ENCODE measurements around the gene PARP4.

PARP4 gene

DNA sequence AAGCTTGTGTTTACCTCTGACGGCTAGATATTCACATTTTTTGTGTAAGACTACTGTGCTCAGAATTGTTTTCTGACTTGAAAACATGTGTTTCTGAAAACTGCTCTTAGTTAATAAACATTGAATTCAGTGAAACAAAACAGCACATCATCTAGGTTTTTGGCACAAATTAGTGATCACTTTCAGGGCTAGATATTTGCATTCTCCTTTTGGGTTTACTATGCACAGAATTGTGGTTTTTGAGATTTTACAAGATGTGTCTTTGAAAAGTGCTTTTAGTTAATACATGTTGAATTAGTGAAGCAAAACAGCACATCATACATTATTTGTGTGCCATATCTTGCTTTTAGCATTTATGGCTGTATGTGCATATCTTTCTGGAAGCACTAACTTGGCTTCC, 8.2 kb upstream of the PARP4 start:
- TF ChIP-seq GLIS3 (CRISPR knock-in tag; IDR thresholded peaks at IDR 0.05) (no peak), ZNF8 (CRISPR knock-in tag; IDR thresholded peaks at IDR 0.05) (no peak), ZFP30 (CRISPR knock-in tag; IDR thresholded peaks at IDR 0.05) (no peak), PPARA (CRISPR knock-in tag; IDR thresholded peaks at IDR 0.05; ENCODE audit: borderline replicate concordance) (no peak), ESRRG (CRISPR knock-in tag; IDR thresholded peaks at IDR 0.05) (no peak), SNAI2 (CRISPR knock-in tag; IDR thresholded peaks at IDR 0.05) (no peak), BACH2 (CRISPR knock-in tag; IDR thresholded peaks at IDR 0.05; ENCODE audit: borderline replicate concordance) (no peak), TOX (CRISPR knock-in tag; IDR thresholded peaks at IDR 0.05; ENCODE audit: borderline replicate concordance) (no peak), RARB (CRISPR knock-in tag; IDR thresholded peaks at IDR 0.05) (no peak), TCF4 (CRISPR knock-in tag; IDR thresholded peaks at IDR 0.05; ENCODE audit: borderline replicate concordance) (no peak), ARNTL (CRISPR knock-in tag; IDR thresholded peaks at IDR 0.05; ENCODE audit: borderline replicate concordance, low read depth) (no peak), ISL1 (CRISPR knock-in tag; IDR thresholded peaks at IDR 0.05) (no peak), ZFP3 (CRISPR knock-in tag; IDR thresholded peaks at IDR 0.05) (no peak), ZNF565 (CRISPR knock-in tag; conservative IDR thresholded peaks at IDR 0.05; ENCODE audit: low read depth) (no peak)
- TF ChIP-seq, protein P1, sequence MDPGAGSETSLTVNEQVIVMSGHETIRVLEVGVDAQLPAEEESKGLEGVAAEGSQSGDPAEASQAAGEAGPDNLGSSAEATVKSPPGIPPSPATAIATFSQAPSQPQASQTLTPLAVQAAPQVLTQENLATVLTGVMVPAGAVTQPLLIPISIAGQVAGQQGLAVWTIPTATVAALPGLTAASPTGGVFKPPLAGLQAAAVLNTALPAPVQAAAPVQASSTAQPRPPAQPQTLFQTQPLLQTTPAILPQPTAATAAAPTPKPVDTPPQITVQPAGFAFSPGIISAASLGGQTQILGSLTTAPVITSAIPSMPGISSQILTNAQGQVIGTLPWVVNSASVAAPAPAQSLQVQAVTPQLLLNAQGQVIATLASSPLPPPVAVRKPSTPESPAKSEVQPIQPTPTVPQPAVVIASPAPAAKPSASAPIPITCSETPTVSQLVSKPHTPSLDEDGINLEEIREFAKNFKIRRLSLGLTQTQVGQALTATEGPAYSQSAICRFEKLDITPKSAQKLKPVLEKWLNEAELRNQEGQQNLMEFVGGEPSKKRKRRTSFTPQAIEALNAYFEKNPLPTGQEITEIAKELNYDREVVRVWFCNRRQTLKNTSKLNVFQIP (CRISPR knock-in tag; IDR thresholded peaks at IDR 0.05; ENCODE audit: borderline replicate concordance, low read depth) = no peak
- TF ChIP-seq, protein P2, sequence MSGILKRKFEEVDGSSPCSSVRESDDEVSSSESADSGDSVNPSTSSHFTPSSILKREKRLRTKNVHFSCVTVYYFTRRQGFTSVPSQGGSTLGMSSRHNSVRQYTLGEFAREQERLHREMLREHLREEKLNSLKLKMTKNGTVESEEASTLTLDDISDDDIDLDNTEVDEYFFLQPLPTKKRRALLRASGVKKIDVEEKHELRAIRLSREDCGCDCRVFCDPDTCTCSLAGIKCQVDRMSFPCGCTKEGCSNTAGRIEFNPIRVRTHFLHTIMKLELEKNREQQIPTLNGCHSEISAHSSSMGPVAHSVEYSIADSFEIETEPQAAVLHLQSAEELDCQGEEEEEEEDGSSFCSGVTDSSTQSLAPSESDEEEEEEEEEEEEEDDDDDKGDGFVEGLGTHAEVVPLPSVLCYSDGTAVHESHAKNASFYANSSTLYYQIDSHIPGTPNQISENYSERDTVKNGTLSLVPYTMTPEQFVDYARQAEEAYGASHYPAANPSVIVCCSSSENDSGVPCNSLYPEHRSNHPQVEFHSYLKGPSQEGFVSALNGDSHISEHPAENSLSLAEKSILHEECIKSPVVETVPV (CRISPR knock-in tag; IDR thresholded peaks at IDR 0.05) = no peak
- TF ChIP-seq, protein P3, sequence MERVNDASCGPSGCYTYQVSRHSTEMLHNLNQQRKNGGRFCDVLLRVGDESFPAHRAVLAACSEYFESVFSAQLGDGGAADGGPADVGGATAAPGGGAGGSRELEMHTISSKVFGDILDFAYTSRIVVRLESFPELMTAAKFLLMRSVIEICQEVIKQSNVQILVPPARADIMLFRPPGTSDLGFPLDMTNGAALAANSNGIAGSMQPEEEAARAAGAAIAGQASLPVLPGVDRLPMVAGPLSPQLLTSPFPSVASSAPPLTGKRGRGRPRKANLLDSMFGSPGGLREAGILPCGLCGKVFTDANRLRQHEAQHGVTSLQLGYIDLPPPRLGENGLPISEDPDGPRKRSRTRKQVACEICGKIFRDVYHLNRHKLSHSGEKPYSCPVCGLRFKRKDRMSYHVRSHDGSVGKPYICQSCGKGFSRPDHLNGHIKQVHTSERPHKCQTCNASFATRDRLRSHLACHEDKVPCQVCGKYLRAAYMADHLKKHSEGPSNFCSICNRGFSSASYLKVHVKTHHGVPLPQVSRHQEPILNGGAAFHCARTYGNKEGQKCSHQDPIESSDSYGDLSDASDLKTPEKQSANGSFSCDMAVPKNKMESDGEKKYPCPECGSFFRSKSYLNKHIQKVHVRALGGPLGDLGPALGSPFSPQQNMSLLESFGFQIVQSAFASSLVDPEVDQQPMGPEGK (CRISPR knock-in tag; IDR thresholded peaks at IDR 0.05; ENCODE audit: borderline replicate concordance) = no peak
- TF ChIP-seq, protein P4, sequence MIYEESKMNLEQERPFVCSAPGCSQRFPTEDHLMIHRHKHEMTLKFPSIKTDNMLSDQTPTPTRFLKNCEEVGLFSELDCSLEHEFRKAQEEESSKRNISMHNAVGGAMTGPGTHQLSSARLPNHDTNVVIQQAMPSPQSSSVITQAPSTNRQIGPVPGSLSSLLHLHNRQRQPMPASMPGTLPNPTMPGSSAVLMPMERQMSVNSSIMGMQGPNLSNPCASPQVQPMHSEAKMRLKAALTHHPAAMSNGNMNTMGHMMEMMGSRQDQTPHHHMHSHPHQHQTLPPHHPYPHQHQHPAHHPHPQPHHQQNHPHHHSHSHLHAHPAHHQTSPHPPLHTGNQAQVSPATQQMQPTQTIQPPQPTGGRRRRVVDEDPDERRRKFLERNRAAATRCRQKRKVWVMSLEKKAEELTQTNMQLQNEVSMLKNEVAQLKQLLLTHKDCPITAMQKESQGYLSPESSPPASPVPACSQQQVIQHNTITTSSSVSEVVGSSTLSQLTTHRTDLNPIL (CRISPR knock-in tag; IDR thresholded peaks at IDR 0.05; ENCODE audit: low read depth) = no peak
- ATAC-seq = no peak

DNA sequence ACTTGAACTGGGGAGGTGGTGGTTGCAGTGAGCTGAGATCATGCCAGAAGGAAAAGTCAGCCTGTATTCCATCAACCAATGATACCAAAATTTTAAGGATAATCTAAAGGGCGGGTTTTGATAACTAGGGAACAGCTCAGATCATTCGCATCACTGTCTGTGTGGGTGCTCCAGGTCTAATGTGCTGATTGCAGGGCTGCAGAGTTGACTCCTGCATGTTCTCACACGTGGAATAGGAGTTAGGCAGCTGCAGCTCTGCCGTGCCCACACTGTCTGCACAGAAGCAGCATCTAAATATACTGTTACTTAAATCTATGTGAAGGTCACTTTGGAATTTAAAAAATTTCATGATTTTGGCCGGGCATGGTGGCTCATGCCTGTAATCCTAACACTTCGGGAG, 4.3 kb upstream of the PARP4 start:
- no peak for ATAC-seq

DNA sequence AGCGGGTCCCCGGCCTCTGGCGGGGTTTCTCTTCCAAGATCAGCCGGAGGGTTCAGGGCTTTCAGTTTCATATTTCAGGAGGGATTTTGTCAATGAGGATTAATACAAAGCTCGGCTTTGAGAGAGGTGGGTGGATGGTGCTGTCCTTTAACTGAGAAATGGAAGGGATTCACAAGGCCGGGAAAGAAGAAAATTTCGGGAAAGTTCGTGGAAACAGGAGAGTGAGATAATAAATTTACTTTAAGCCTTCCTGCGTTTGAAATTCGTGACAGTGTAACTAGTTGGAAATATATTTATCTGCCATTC, 283 bp upstream of the PARP4 start:
- ATAC-seq = peak; percentile 27
- TF ChIP-seq, protein P2 (CRISPR knock-in tag; IDR thresholded peaks at IDR 0.05) = no peak
- no peak for TF ChIP-seq ZNF565 (CRISPR knock-in tag; conservative IDR thresholded peaks at IDR 0.05; ENCODE audit: low read depth)
- TF ChIP-seq TCF4 (CRISPR knock-in tag; IDR thresholded peaks at IDR 0.05; ENCODE audit: borderline replicate concordance) = no peak
- TF ChIP-seq PPARA (CRISPR knock-in tag; IDR thresholded peaks at IDR 0.05; ENCODE audit: borderline replicate concordance) = no peak
- TF ChIP-seq ISL1 (CRISPR knock-in tag; IDR thresholded peaks at IDR 0.05) = no peak
- TF ChIP-seq TOX (CRISPR knock-in tag; IDR thresholded peaks at IDR 0.05; ENCODE audit: borderline replicate concordance) = no peak
- TF ChIP-seq ARNTL (CRISPR knock-in tag; IDR thresholded peaks at IDR 0.05; ENCODE audit: borderline replicate concordance, low read depth) = no peak
- TF ChIP-seq ZFP3 (CRISPR knock-in tag; IDR thresholded peaks at IDR 0.05) = no peak
- no peak for TF ChIP-seq GLIS3 (CRISPR knock-in tag; IDR thresholded peaks at IDR 0.05)

More for the DNA sequence above, 4.3 kb upstream of the PARP4 start:
- TF ChIP-seq ZFP3 (CRISPR knock-in tag; IDR thresholded peaks at IDR 0.05) (no peak), ZC3H10 (CRISPR knock-in tag; IDR thresholded peaks at IDR 0.05) (no peak), PPARA (CRISPR knock-in tag; IDR thresholded peaks at IDR 0.05; ENCODE audit: borderline replicate concordance) (no peak), ISL1 (CRISPR knock-in tag; IDR thresholded peaks at IDR 0.05) (no peak), ARNTL (CRISPR knock-in tag; IDR thresholded peaks at IDR 0.05; ENCODE audit: borderline replicate concordance, low read depth) (no peak), GLIS3 (CRISPR knock-in tag; IDR thresholded peaks at IDR 0.05) (no peak)

DNA sequence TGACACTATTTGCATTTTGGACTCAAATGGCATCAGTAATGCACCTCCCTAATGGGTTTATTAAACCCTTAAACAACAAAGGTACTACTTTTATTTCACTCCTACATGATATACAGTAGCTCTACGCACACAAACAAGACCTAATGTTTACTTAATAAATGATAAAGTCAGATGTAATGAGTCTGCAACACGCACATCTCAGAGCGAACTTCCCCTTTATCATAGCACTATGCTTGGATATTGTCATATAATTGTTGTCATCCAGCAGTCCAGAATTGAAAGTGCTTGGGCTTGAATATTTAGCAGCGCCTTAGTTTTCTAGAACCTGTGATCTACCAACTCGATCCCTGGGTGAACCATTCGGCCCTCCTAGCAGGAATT, 772 bp downstream of the PARP4 start:
- ATAC-seq = no peak
- TF ChIP-seq ISL1 (CRISPR knock-in tag; IDR thresholded peaks at IDR 0.05) (no peak), SNAI2 (CRISPR knock-in tag; IDR thresholded peaks at IDR 0.05) (no peak), ZFP3 (CRISPR knock-in tag; IDR thresholded peaks at IDR 0.05) (no peak), GLIS3 (CRISPR knock-in tag; IDR thresholded peaks at IDR 0.05) (no peak), OSR1 (CRISPR knock-in tag; IDR thresholded peaks at IDR 0.05) (no peak), ZNF8 (CRISPR knock-in tag; IDR thresholded peaks at IDR 0.05) (no peak)
- TF ChIP-seq, protein P4 (CRISPR knock-in tag; IDR thresholded peaks at IDR 0.05; ENCODE audit: low read depth) = no peak
- TF ChIP-seq, protein P2 (CRISPR knock-in tag; IDR thresholded peaks at IDR 0.05) = no peak
- TF ChIP-seq, protein P3 (CRISPR knock-in tag; IDR thresholded peaks at IDR 0.05; ENCODE audit: borderline replicate concordance) = no peak
